Karpas-422 (cell line): ENCODE results near the gene ZNF688. TPM values are rescaled to one million over a fixed set of nuclear protein-coding genes. Genes with fewer than 3 reads are reported as not detected.

Source experiments
- DNase-seq: peaks from one replicate; pipeline ENCODE4 v3.0.0-alpha.2; 2015
- H2AFZ ChIP-seq: fragments of 200-600 bp; sonication (generic); 2 replicates; pipeline ENCODE4 v1.6.1; 2014; ENCODE audit warnings: antibody characterized with exemption, low read length, mixed read lengths
- H3K27ac ChIP-seq: fragments of 200-600 bp; sonication (generic); 2 replicates; pipeline ENCODE4 v1.5.1; 2014; ENCODE audit warnings: mild to moderate bottlenecking, low read length, moderate library complexity
- H3K27me3 ChIP-seq: fragments of 200-600 bp; sonication (generic); 2 replicates; pipeline ENCODE4 v1.6.1; 2014; ENCODE audit warnings: low read length, mixed read lengths
- H3K36me3 ChIP-seq: fragments of 200-600 bp; sonication (generic); 2 replicates; pipeline ENCODE4 v1.6.1; 2014; ENCODE audit warnings: low read length, mixed read lengths; ENCODE audit not compliant: insufficient read depth
- H3K4me1 ChIP-seq: fragments of 200-600 bp; sonication (generic); 2 replicates; pipeline ENCODE4 v1.6.1; 2014; ENCODE audit warnings: mild to moderate bottlenecking, low read length, mixed read lengths
- H3K4me2 ChIP-seq: fragments of 200-600 bp; sonication (generic); 2 replicates; pipeline ENCODE4 v1.6.1; 2014; ENCODE audit warnings: low read length, low read depth, mild to moderate bottlenecking; ENCODE audit not compliant: poor library complexity, severe bottlenecking
- H3K4me3 ChIP-seq: fragments of 200-600 bp; sonication (generic); 2 replicates; pipeline ENCODE4 v1.5.1; 2014; ENCODE audit warnings: mild to moderate bottlenecking, antibody characterized with exemption, low read length, mixed read lengths
- H3K79me2 ChIP-seq: fragments of 200-600 bp; sonication (generic); 2 replicates; pipeline ENCODE4 v1.6.1; 2014; ENCODE audit warnings: mild to moderate bottlenecking, low read length, mixed read lengths
- H3K9ac ChIP-seq: fragments of 200-600 bp; sonication (generic); 2 replicates; pipeline ENCODE4 v1.6.0; 2014; ENCODE audit warnings: low read length
- H3K9me2 ChIP-seq: fragments of 200-600 bp; sonication (generic), shearing (Covaris generic); replicated peaks from 2 replicates; pipeline ENCODE4 v1.6.0; 2014; ENCODE audit warnings: mild to moderate bottlenecking, low read length, moderate library complexity; ENCODE audit not compliant: insufficient read depth
- H3K9me3 ChIP-seq: fragments of 300-700, 200-600 bp; sonication (generic); 2 replicates; pipeline ENCODE4 v1.6.1; 2014; ENCODE audit warnings: low read length, mixed read lengths
- H4K20me1 ChIP-seq: fragments of 200-600 bp; sonication (generic); 2 replicates; pipeline ENCODE4 v1.6.1; 2014; ENCODE audit warnings: mild to moderate bottlenecking, antibody characterized with exemption, low read length, low read depth; ENCODE audit not compliant: insufficient read depth
- total RNA-seq: library from RNA; depleted of rRNA; stranded (reverse); fragments of >200 nt; shearing (Covaris generic); gene quantifications from 2 replicates; pipeline ENCODE4 v1.2.3, GENCODE V29; 2014; ENCODE audit warnings: low replicate concordance; rRNA removed

Gene ZNF688
- total RNA-seq: 18.0 and 24.9 TPM in 2 replicates

DNA sequence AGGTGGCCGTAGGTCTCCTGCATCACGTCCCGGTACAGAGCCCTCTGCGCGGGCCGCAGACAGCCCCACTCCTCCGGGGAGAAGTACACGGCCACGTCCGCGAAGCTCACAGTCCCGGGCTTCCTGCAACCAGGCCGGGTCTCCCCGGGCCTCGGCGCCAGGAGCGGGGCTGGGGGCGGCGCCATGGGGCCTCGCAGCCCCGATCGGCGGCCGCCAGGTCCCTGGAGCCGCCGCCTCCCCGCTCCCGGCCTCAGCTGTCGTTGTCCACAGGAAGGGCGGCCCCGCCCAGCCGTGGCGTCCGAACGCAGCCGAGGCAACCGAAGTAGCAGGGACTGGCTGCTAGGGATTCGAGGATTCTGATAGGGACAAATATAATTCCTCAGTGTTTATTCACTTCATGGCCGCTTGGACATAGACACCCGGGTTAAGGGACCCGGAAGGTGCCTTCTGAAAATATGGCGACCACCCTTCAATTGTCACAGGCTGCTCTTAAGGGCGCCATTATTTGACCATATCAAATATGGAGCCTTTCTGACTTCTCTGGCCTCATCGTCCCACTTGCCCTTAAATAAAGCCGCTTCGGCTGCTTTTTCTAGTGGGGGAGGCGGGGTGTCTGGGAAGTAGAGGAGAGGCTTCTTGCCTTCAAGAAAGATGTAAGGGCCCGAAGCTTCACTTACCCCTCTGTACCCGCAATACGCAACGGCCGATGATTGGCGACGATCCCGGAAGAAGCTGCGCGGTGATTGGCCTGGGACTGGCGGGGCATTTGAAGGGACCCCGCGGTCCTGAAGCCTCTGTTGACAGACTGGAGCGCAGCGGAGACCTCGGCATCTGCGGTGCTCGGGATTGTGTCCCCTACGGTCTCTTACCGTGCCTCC, at the start of gene ZNF688:
ZNF688 (minus strand) TSS at position 270 of the 878 bp plus-strand sequence; CDS start at position 185, 85 bp downstream.
- no peaks in the 10 kb centered on the region for H3K9me3 ChIP-seq

DNA sequence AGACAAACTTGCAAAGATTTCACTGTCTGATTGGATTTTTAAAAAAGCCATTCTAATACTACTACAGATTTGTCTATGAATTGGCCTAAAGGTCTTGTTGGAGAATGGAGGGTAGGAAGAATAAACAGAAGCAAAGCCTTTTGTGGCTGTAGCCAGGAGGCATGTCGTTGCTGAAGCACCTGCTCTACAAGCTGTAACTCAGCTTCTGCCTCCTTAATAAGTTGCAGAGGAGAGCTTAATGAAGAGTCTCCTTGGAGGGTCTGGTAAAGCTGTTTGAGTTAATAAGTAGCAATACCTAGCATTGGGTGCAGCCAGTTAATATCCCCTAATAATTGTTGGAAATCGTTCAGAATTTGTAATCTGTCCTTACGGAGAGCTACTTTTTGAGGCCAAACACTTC, 48.7 kb upstream of the ZNF688 start:
- H2AFZ ChIP-seq: peak overlapping the region; percentile 22; the same call in 1 of the 2 replicates
- no peak overlapping the region for H3K9ac ChIP-seq
- H4K20me1 ChIP-seq: no peaks in the 10 kb centered on the region
- no peaks in the 10 kb centered on the region for H3K36me3 ChIP-seq
- no peak overlapping the region for H3K4me3 ChIP-seq
- peak overlapping the region; percentile 91 for H3K27ac ChIP-seq
- peaks cover 49% of the 10 kb centered on the region for H3K4me1 ChIP-seq
- no peaks in the 10 kb centered on the region for H3K9me2 ChIP-seq
- H3K27me3 ChIP-seq: no peaks in the 10 kb centered on the region
- H3K4me2 ChIP-seq: no peak overlapping the region
- peak; percentile 49 for DNase-seq
- no peaks in the 10 kb centered on the region for H3K79me2 ChIP-seq
- no peaks in the 10 kb centered on the region; the same call in 1 of the 2 replicates for H3K9me3 ChIP-seq

More for the DNA sequence above, at the start of gene ZNF688:
- H3K4me2 ChIP-seq: peak within 1 kb of the TSS; percentile 85
- peaks cover 23% of the 10 kb centered on the region for H3K4me1 ChIP-seq
- peak within 1 kb of the TSS; percentile 85 for H2AFZ ChIP-seq
- no peaks in the 10 kb centered on the region for H3K36me3 ChIP-seq
- no peaks in the 10 kb centered on the region for H4K20me1 ChIP-seq
- no peaks in the 10 kb centered on the region for H3K27me3 ChIP-seq
- DNase-seq: peak; percentile 99
- peak within 1 kb of the TSS; percentile 82 for H3K4me3 ChIP-seq
- H3K9me2 ChIP-seq: no peaks in the 10 kb centered on the region
- peak within 1 kb of the TSS; percentile 86 for H3K9ac ChIP-seq
- peaks cover 14% of the 10 kb centered on the region for H3K79me2 ChIP-seq
- H3K27ac ChIP-seq: peak within 1 kb of the TSS; percentile 79

DNA sequence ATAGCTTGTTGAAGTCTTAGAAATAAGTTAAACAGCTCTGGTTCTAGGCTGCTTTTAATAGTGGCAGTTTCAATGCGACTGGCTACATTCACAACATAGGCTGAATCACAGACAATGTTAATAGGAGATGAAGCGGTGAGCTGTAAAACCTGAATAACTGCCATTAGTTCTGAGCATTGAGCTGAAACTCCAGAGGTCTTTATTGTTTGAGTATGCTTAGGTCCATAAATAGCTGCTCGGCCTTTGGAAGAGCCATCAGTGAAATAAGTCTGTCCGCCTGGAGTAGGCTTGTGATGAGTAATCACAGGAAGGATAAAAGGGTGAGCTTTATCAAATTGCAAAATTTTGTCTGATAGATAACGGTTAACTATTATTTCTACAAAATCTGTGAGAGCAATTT, 48.1 kb upstream of the ZNF688 start:
- H3K4me1 ChIP-seq: peaks cover 52% of the 10 kb centered on the region
- H2AFZ ChIP-seq: peak overlapping the region; percentile 95
- H3K27ac ChIP-seq: peak overlapping the region; percentile 91
- H3K9me2 ChIP-seq: no peaks in the 10 kb centered on the region
- H3K27me3 ChIP-seq: no peaks in the 10 kb centered on the region
- no peaks in the 10 kb centered on the region; the same call in 1 of the 2 replicates for H3K9me3 ChIP-seq
- no peak overlapping the region for H3K9ac ChIP-seq
- no peaks in the 10 kb centered on the region for H3K36me3 ChIP-seq
- H3K79me2 ChIP-seq: no peaks in the 10 kb centered on the region
- H3K4me3 ChIP-seq: no peak overlapping the region
- H3K4me2 ChIP-seq: no peak overlapping the region
- no peaks in the 10 kb centered on the region for H4K20me1 ChIP-seq
- no peak for DNase-seq

DNA sequence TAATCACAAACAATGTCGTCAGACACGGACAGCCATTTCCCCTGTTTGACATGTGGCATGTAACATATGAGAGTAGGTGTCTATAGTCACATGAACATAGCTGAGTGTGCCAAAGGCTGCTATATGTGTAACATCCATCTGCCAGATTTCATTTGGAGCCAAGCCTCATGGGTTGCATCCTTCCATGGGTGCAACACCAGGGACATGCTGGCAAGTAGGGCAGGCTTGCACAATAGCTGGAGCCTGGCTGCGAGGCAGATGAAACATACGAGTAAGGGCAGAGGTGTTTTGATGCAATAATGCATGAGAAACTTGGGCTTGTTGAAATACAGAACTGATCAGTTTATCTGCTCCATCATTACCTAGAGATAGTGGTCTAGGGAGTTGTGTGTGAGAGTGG, 47.7 kb upstream of the ZNF688 start:
- Histone ChIP-seq H2AFZ (peak overlapping the region; percentile 95), H3K4me3 (no peak overlapping the region), H3K79me2 (no peaks in the 10 kb centered on the region), H3K36me3 (no peaks in the 10 kb centered on the region), H3K9me2 (no peaks in the 10 kb centered on the region), H3K4me2 (peak overlapping the region; percentile 6), H3K27me3 (no peaks in the 10 kb centered on the region), H3K9me3 (no peaks in the 10 kb centered on the region; the same call in 1 of the 2 replicates), H3K9ac (no peak overlapping the region), H3K4me1 (peaks cover 55% of the 10 kb centered on the region), H3K27ac (peak overlapping the region; percentile 91), H4K20me1 (no peaks in the 10 kb centered on the region)
- no peak for DNase-seq

DNA sequence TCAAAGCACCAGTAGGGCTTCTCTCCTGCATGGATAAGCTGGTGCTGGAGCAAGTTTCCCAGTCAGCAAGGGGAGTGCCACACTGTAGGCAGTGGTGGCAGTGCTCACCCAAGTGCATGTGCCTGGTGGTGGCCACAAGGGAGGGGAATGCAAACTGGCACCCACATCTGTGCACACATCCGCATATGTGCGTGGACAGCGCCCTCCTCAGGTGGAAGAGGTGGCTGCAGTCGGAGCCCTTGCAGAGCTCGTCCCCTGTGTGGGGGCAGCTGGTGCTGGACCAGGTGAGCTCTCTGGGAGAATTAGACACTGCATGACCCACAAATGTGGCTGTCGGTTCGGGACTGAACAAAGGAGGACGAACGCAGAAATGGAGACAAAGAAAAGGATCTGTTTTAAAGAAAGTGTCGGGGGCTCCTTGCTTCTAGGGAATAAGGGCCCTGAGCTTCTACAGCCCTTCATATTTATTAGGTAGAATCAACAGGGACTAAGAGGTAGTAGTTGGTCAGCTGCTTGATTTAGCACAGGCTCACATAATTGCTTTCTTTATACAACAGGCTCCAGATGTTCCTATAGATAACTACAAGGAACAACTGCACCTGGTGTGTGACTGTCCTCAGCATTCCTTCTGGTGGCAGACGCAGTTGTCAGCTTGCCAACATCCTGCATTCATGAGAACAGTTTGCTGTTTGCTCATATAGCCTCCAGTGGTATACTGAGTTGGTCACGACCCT, 44.0 kb upstream of the ZNF688 start:
- no peaks in the 10 kb centered on the region for H3K27me3 ChIP-seq
- no peak overlapping the region for H2AFZ ChIP-seq
- H4K20me1 ChIP-seq: no peaks in the 10 kb centered on the region
- no peaks in the 10 kb centered on the region for H3K36me3 ChIP-seq
- peak overlapping the region; percentile 15 for H3K4me2 ChIP-seq
- H3K9ac ChIP-seq: peak overlapping the region; percentile 36
- no peaks in the 10 kb centered on the region for H3K9me2 ChIP-seq
- peak overlapping the region; percentile 72 for H3K27ac ChIP-seq
- peaks cover 35% of the 10 kb centered on the region for H3K4me1 ChIP-seq
- H3K79me2 ChIP-seq: no peaks in the 10 kb centered on the region
- H3K9me3 ChIP-seq: no peaks in the 10 kb centered on the region
- no peak overlapping the region for H3K4me3 ChIP-seq
- peak; percentile 96 for DNase-seq

DNA sequence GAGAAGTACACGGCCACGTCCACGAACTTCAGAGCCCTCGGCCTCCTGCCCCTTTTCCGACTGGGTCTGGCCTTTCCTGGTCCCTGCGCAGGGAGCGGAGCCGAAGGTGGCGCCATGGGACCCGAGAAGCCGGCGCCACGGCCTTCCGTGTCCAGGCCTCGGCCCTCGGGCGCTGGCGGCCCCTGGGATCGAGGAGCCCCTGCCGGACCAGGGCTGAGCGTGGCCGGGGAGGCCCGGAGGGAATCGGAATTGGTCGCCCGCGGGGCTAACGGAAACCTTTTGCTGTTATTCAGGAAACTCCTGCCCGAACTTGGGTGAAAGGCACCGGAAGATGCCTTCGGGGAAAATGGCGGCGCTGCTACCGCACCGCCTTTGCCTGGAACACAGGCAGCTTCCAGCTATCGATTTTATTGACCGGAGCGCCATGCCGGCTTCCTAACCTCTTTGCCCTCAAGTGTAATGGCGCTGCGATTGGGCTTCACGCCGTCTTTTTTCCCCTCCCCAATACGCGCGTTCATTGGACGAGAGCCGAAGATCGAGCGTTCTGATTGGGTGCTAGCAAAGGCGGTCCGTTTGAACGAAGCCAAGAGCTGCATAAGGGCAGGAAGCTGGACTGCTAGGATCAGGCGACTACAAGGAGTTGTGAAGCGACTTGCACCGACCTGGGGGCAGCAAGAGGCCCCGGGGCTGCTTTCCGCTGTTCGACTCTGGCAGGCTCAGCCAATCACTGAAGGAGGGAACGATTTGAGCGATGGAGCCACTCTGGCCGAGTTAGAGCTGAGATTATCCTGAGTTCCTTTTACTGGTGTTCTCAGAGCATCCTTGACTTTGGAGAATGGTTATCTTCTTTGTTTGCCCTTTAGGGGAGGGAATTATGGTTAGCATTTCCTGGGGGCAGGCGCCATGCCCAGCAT, 38.7 kb upstream of the ZNF688 start, which contains the start of gene ZNF689:
ZNF689 (minus strand) TSS at position 464 of the 914 bp plus-strand sequence; CDS start at position 116, 348 bp downstream.
- Histone ChIP-seq H2AFZ (peak within 1 kb of the TSS; percentile 88), H3K9me3 (no peaks in the 10 kb centered on the region), H3K4me3 (peak within 1 kb of the TSS; percentile 85), H3K9ac (peak within 1 kb of the TSS; percentile 97), H4K20me1 (no peaks in the 10 kb centered on the region), H3K79me2 (peaks cover 26% of the 10 kb centered on the region), H3K4me1 (peaks cover 28% of the 10 kb centered on the region), H3K27me3 (no peaks in the 10 kb centered on the region), H3K4me2 (peak within 1 kb of the TSS; percentile 79), H3K27ac (peak within 1 kb of the TSS; percentile 76), H3K36me3 (0 out of 2 replicates have a peak, but pooled peaks cover 3% of the 10 kb centered on the region), H3K9me2 (no peaks in the 10 kb centered on the region)
- peak; percentile 99 for DNase-seq

- DNase-seq: peak; percentile 81
- H3K4me2 ChIP-seq: peak overlapping the region; percentile 79
- H3K4me3 ChIP-seq: peak overlapping the region; percentile 85
- H3K27me3 ChIP-seq: no peaks in the 10 kb centered on the region
- H3K9me2 ChIP-seq: no peaks in the 10 kb centered on the region
- H3K79me2 ChIP-seq: peaks cover 26% of the 10 kb centered on the region
- peak overlapping the region; percentile 88 for H2AFZ ChIP-seq
- H3K9me3 ChIP-seq: no peaks in the 10 kb centered on the region
- peaks cover 23% of the 10 kb centered on the region for H3K4me1 ChIP-seq
- peak overlapping the region; percentile 97 for H3K9ac ChIP-seq
- 0 out of 2 replicates have a peak, but pooled peaks cover 3% of the 10 kb centered on the region for H3K36me3 ChIP-seq
- no peaks in the 10 kb centered on the region for H4K20me1 ChIP-seq
- H3K27ac ChIP-seq: peak overlapping the region; percentile 76
Measured at GRCh38 chr16:30609002-30609925, 37.8 kb upstream of the ZNF688 start.
